ENCODE data around the gene MACROH2A1.

MACROH2A1 gene

GRCh38 chr5:135327429-135328127, 71.5 kb downstream of the MACROH2A1 start:
- no peak for TF ChIP-seq CTCF (IDR thresholded peaks at IDR 0.05; ENCODE audit: borderline replicate concordance, insufficient read depth, low read depth, low read length)
- H3K4me3 ChIP-seq (ENCODE audit: low read depth, low read length) = no peak overlapping the region

DNA sequence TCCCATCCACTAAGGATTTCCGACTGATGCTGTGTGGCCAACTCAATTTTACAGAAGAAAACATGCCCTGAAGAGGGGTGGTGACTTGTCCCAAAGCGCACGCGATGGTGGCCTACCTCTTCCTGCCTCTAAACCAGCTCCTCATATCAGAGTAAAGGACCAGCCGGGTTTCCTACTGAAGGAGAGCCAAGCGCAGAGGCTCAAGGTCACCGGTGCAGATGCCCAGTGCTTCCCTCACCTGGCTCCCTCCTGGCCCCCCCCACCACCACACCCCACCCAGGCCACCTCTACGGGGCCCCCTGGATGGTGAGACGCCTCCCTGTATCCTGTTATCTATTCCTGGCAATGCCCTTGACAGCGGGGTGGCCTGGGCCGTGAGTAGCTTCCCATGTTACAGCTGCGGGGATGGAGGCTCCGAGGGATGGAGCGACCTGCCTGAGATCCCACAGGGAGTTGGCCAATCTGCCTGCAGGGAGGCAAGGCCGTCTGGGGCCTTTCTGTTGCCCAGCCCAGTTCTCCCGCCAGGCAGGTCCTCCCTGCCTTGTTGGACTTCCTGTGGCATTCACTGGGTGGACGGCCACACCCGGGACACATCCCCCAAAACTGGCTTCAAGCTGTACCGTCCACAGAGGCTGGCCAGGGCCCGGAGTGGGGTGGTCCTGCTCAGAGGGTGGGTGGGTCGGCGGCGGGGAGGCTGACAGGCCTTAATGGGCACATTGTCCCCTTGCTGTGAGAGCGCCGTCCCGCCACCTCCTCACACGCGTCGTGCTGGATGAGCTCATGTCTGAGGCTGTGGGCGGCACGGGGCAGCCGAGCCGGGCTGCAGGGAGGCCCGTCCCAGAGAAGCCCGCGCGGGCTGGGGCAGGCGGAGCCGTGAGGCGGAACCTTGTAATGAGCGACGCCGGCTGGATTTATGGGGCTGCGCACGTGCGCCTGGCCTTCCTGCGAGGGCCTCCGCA, 72.5 kb downstream of the MACROH2A1 start:
- H3K4me3 ChIP-seq (ENCODE audit: low read depth, low read length) = no peak overlapping the region
- no peak for TF ChIP-seq CTCF (IDR thresholded peaks at IDR 0.05; ENCODE audit: borderline replicate concordance, insufficient read depth, low read depth, low read length)

DNA sequence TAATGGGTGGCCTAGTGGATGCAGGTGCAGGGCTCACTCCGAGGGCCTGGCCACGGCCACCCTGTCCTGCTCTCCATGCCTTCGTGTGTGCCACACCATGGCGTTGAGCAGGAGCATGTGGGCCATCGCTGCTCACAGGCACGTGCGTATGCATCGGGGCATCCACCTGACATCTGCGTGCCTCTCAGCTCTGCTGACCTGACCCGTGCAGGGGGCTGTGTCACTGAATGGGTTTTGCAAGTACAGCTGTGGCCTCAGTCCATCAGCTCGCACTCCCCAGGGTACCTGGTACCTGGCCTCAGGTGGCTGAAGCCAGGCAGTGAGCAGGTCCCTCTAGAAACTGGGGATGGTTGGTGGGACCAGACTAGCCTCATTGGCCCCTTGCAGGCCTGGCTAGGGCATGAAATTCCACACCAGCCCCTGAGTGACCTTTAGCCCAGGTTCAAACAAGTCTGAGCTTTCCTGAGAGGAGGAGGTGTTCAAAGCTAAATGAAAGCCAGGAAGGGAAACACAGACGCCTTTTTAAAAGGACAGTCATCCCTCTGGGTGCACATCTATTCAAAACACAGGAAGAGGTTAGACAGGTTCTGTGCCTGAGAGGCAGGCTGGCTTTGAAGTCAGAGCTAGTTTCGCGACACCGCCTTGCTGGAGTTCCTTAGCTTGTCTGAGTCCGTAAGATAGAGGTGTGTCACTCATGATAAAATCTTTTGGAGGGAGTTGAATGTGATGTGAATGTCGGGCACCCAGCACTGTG, 74.0 kb downstream of the MACROH2A1 start:
- TF ChIP-seq CTCF (IDR thresholded peaks at IDR 0.05; ENCODE audit: borderline replicate concordance, insufficient read depth, low read depth, low read length) = no peak
- H3K4me3 ChIP-seq (ENCODE audit: low read depth, low read length) = no peak overlapping the region

DNA sequence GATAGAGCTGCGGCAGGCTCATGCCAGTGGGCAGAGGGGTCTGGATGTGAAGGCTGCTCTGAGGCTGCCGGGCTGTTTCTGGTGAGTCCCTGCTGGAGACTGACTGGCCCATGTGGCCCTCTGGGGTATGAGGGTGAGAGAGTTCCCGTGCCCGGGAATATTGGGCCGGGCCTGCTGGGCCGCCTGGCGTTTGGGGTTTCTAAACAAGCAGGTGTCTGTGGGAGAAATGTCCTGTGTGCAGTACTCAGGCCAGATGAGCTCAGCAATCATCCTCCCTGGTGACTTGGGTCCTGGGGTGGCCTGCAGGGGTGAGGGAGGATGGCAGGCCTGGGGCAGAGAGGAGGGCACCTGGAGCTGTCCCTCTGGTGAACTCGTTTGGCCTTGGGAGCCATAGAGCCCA, 74.9 kb downstream of the MACROH2A1 start:
- no peak overlapping the region for H3K4me3 ChIP-seq (ENCODE audit: low read depth, low read length)
- TF ChIP-seq CTCF (IDR thresholded peaks at IDR 0.05; ENCODE audit: borderline replicate concordance, insufficient read depth, low read depth, low read length) = no peak

- H3K4me3 ChIP-seq (ENCODE audit: low read depth, low read length) = no peak overlapping the region
- TF ChIP-seq CTCF (IDR thresholded peaks at IDR 0.05; ENCODE audit: borderline replicate concordance, insufficient read depth, low read depth, low read length) = no peak
These were observed 75.3 kb downstream of the MACROH2A1 start for GRCh38 chr5:135323701-135324132.

DNA sequence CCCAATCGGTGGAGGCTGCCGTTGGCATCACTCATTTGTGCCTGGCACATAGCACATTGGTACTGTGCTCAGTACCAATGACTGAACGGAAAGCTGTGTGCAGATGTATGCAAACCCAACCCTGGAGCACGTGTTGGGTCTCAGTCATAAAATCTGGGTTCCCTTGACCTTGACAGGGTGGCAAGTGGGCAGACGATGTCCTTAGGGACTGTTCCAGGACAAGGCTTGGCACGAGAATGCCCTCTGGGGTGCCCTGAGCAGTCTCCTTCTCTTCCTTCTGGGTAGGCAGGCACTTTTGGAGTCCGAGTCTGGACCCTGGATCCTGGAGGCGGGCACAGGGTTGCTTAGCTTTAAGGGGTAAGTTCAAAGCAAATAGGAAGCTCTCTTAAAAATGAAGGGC, 75.8 kb downstream of the MACROH2A1 start:
- H3K4me3 ChIP-seq (ENCODE audit: low read depth, low read length) = no peak overlapping the region
- no peak for TF ChIP-seq CTCF (IDR thresholded peaks at IDR 0.05; ENCODE audit: borderline replicate concordance, insufficient read depth, low read depth, low read length)

All from GM12875 (cell line).